Measurements from ENCODE around the gene FNDC4. TPM values are rescaled to one million over a fixed set of nuclear protein-coding genes. Genes with fewer than 3 reads are reported as not detected.

FNDC4 gene
- total RNA-seq, 3 donors from 2014 or later = 12.4 to 57.7 (median 57.3) TPM

- Histone ChIP-seq H3K36me3 (no peaks in the 10 kb centered on the region), H3K9me3 (no peaks in the 10 kb centered on the region), H3K27me3 (no peaks in the 10 kb centered on the region), H3K4me3 (no peak overlapping the region), H3K4me1 (no peaks in the 10 kb centered on the region), H3K27ac (no peak overlapping the region)
- DNase-seq (ENCODE audit: low spot score in 2 of 2) = no peak
- TF ChIP-seq POLR2AphosphoS5 (IDR thresholded peaks at IDR 0.05) (no peak), POLR2A (IDR thresholded peaks at IDR 0.05) (no peak), CTCF (IDR thresholded peaks at IDR 0.05) (no peak)
- intact Hi-C loops (cut with DNase I; ENCODE audit: low total_unique reads) = no loop called here
Measured at GRCh38 chr2:27527182-27527581, 32.2 kb upstream of the FNDC4 start.

- H3K9me3 ChIP-seq = no peaks in the 10 kb centered on the region
- DNase-seq (ENCODE audit: low spot score in 2 of 2) = no peak
- no peaks in the 10 kb centered on the region for H3K27me3 ChIP-seq
- no peaks in the 10 kb centered on the region for H3K36me3 ChIP-seq
- TF ChIP-seq CTCF (IDR thresholded peaks at IDR 0.05) (no peak), POLR2A (IDR thresholded peaks at IDR 0.05) (no peak)
- intact Hi-C loops (cut with DNase I; ENCODE audit: low total_unique reads) = no loop called here
- H3K4me1 ChIP-seq = no peaks in the 10 kb centered on the region
- H3K27ac ChIP-seq = no peak overlapping the region
- H3K4me3 ChIP-seq = no peak overlapping the region
Measured at GRCh38 chr2:27522400-27522945, 27.5 kb upstream of the FNDC4 start.

GRCh38 chr2:27520316-27520715 lies 25.3 kb upstream of the FNDC4 start:
- Histone ChIP-seq H3K27me3 (no peaks in the 10 kb centered on the region), H3K36me3 (no peaks in the 10 kb centered on the region), H3K9me3 (no peaks in the 10 kb centered on the region), H3K4me1 (no peaks in the 10 kb centered on the region), H3K27ac (no peak overlapping the region), H3K4me3 (no peak overlapping the region)
- no peak for DNase-seq (ENCODE audit: low spot score in 2 of 2)
- no peak for TF ChIP-seq POLR2A (IDR thresholded peaks at IDR 0.05)
- TF ChIP-seq CTCF (IDR thresholded peaks at IDR 0.05) = no peak
- no peak for TF ChIP-seq POLR2AphosphoS5 (IDR thresholded peaks at IDR 0.05)
- intact Hi-C loops (cut with DNase I; ENCODE audit: low total_unique reads) = no loop called here

- Histone ChIP-seq H3K27ac (no peak overlapping the region), H3K4me3 (no peak overlapping the region), H3K4me1 (no peaks in the 10 kb centered on the region), H3K36me3 (no peaks in the 10 kb centered on the region), H3K27me3 (no peaks in the 10 kb centered on the region), H3K9me3 (no peaks in the 10 kb centered on the region)
- DNase-seq (ENCODE audit: low spot score in 2 of 2) = no peak
- no peak for TF ChIP-seq CTCF (IDR thresholded peaks at IDR 0.05)
- no peak for TF ChIP-seq POLR2AphosphoS5 (IDR thresholded peaks at IDR 0.05)
- TF ChIP-seq POLR2A (IDR thresholded peaks at IDR 0.05) = no peak
- intact Hi-C loops (cut with DNase I; ENCODE audit: low total_unique reads) = no loop called here
Measured at GRCh38 chr2:27518782-27519113, 23.7 kb upstream of the FNDC4 start.

- intact Hi-C loops (cut with DNase I; ENCODE audit: low total_unique reads) = no loop called here
- H3K9me3 ChIP-seq = no peaks in the 10 kb centered on the region
- no peaks in the 10 kb centered on the region for H3K27me3 ChIP-seq
- H3K36me3 ChIP-seq = no peaks in the 10 kb centered on the region
- H3K4me3 ChIP-seq = no peak overlapping the region
- H3K27ac ChIP-seq = no peak overlapping the region
- no peak for TF ChIP-seq POLR2AphosphoS5 (IDR thresholded peaks at IDR 0.05)
- TF ChIP-seq CTCF (IDR thresholded peaks at IDR 0.05) = no peak
- TF ChIP-seq POLR2A (IDR thresholded peaks at IDR 0.05) = no peak
- DNase-seq (ENCODE audit: low spot score in 2 of 2) = no peak
- H3K4me1 ChIP-seq = no peaks in the 10 kb centered on the region
Measured at GRCh38 chr2:27518113-27518781, 23.2 kb upstream of the FNDC4 start.
